WTC11 (cell line): ENCODE data around the gene DPYSL4. TPM values are rescaled to one million over a fixed set of nuclear protein-coding genes. Genes with fewer than 3 reads are reported as not detected.
"Not testable (repeated sequence)": the region's sequence is repeated elsewhere in the genome, so short reads cannot be mapped to it uniquely, and the experiment has no call there.

Experiments
- ATAC-seq: fragments of 200-7000 bp; cut with Tn5 transposase; 2 replicates; pipeline ENCODE4 v1.10.0; 2021; ENCODE audit warnings: mild to moderate bottlenecking, moderate library complexity
- CTCF ChIA-PET: fragments of 300-600 bp; sonication (Branson Sonifier 250); formaldehyde crosslinking; loops from one replicate; lab custom pipeline; 2021; ENCODE audit warnings: antibody characterized with exemption; lab: Charles Lee
- POLR2A ChIA-PET: fragments of 350-600 bp; sonication (Branson Sonifier 250); formaldehyde crosslinking; loops from one replicate; lab custom pipeline; 2021; ENCODE audit warnings: antibody characterized with exemption; lab: Charles Lee
- DNase-seq: peaks from one replicate; pipeline ENCODE4 v3.0.0; 2021; ENCODE audit warnings: low spot score
- H3K27ac Mint-ChIP-seq: 2 replicates; pipeline ENCODE4 v1.8.0; 2021; ENCODE audit warnings: mixed read lengths
- H3K27me3 Mint-ChIP-seq: 2 replicates; pipeline ENCODE4 v1.8.0; 2021; ENCODE audit warnings: low read depth, mild to moderate bottlenecking, moderate library complexity, mixed read lengths
- H3K36me3 Mint-ChIP-seq: 2 replicates; pipeline ENCODE4 v1.8.0; 2021; ENCODE audit warnings: mixed read lengths
- H3K4me1 Mint-ChIP-seq: 2 replicates; pipeline ENCODE4 v1.8.0; 2022; ENCODE audit warnings: mixed read lengths
- H3K4me3 Mint-ChIP-seq: 2 replicates; pipeline ENCODE4 v1.8.0; 2021; ENCODE audit warnings: mild to moderate bottlenecking, moderate library complexity, mixed read lengths
- H3K9me3 Mint-ChIP-seq: 2 replicates; pipeline ENCODE4 v1.8.0; 2021; ENCODE audit warnings: mixed read lengths
- ATF1 ChIP-seq: sonication (generic); formaldehyde crosslinking; IDR thresholded peaks from 2 replicates; pipeline ENCODE4 v1.8.1; 2023; ENCODE audit warnings: mild to moderate bottlenecking, moderate library complexity, missing genetic modification reagents
- FOXJ3 ChIP-seq: sonication (generic); formaldehyde crosslinking; IDR thresholded peaks from 2 replicates; pipeline ENCODE4 v1.9.0; 2021; ENCODE audit warnings: missing genetic modification reagents, mild to moderate bottlenecking, borderline replicate concordance
- GABPB1 ChIP-seq: sonication (generic); formaldehyde crosslinking; IDR thresholded peaks from 2 replicates; pipeline ENCODE4 v1.8.1; 2023; ENCODE audit warnings: mild to moderate bottlenecking, missing genetic modification reagents
- OVOL2 ChIP-seq: fragments of 250-450 bp; sonication (Bioruptor Pico); IDR thresholded peaks from 2 replicates; pipeline ENCODE4 v1.9.0; 2021; ENCODE audit warnings: mild to moderate bottlenecking, borderline replicate concordance
- RELA ChIP-seq: sonication (generic); formaldehyde crosslinking; IDR thresholded peaks from 2 replicates; pipeline ENCODE4 v1.8.1; 2022; ENCODE audit warnings: missing genetic modification reagents, mild to moderate bottlenecking, borderline replicate concordance
- RORB ChIP-seq: fragments of 250-450 bp; sonication (Bioruptor Pico); IDR thresholded peaks from 2 replicates; pipeline ENCODE4 v1.9.0; 2021; ENCODE audit warnings: mild to moderate bottlenecking
- TP53 ChIP-seq: sonication (generic); formaldehyde crosslinking; IDR thresholded peaks from 2 replicates; pipeline ENCODE4 v1.8.1; 2023; ENCODE audit warnings: mild to moderate bottlenecking, missing genetic modification reagents
- total RNA-seq: library from RNA; stranded (reverse); gene quantifications from 3 replicates; pipeline ENCODE4 v1.2.3, GENCODE V29; 2021
- TF ChIP-seq, protein P1 (sequence below): sonication (generic); formaldehyde crosslinking; IDR thresholded peaks from 2 replicates; pipeline ENCODE4 v1.8.1; 2023; ENCODE audit warnings: mild to moderate bottlenecking, missing genetic modification reagents
- TF ChIP-seq, protein P2 (sequence below): sonication (generic); formaldehyde crosslinking; IDR thresholded peaks from 2 replicates; pipeline ENCODE4 v1.8.0; 2022; ENCODE audit warnings: mild to moderate bottlenecking, missing genetic modification reagents
- TF ChIP-seq, protein P3 (sequence below): fragments of 250-450 bp; sonication (Bioruptor Pico); conservative IDR thresholded peaks from 2 replicates; pipeline ENCODE4 v1.9.0; 2021; ENCODE audit warnings: mild to moderate bottlenecking
- TF ChIP-seq, protein P4 (sequence below): fragments of 250-450 bp; sonication (Bioruptor Pico); IDR thresholded peaks from 2 replicates; pipeline ENCODE4 v1.9.0; 2021; ENCODE audit warnings: mild to moderate bottlenecking
- TF ChIP-seq, protein P5 (sequence below): sonication (generic); formaldehyde crosslinking; IDR thresholded peaks from 2 replicates; pipeline ENCODE4 v1.8.0; 2022; ENCODE audit warnings: mild to moderate bottlenecking, missing genetic modification reagents
- TF ChIP-seq, protein P6 (sequence below): sonication (generic); formaldehyde crosslinking; IDR thresholded peaks from 2 replicates; pipeline ENCODE4 v1.8.1; 2022; ENCODE audit warnings: low read depth, missing genetic modification reagents, borderline replicate concordance
- TF ChIP-seq, protein P7 (sequence below): sonication (generic); formaldehyde crosslinking; conservative IDR thresholded peaks from 2 replicates; pipeline ENCODE4 v1.8.1; 2023; ENCODE audit warnings: mild to moderate bottlenecking, low read depth, missing genetic modification reagents, moderate library complexity

DPYSL4 gene
- total RNA-seq, 1 experiment from 2014 or later: 17.0 TPM

DNA sequence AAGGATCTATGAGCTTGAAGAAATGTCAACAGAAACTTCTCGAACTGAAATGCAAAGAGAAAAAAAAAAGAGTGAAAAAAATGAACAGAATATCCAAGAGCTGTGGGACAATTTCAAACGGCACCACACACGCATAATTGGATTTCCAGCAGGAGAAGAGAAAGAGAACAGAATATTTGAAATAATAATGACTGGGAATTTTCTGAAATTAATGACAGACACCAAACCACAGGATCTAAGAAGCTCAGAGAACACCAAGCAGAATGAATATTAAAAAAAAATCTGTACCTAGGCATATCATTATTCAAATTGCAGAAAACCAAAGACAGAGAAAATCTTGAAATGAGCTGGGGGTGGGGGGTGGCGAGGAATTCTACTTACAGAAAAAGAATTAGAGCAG lies 27.2 kb downstream of the DPYSL4 start:
- H3K4me1 Mint-ChIP-seq: no peaks in the 10 kb centered on the region
- H3K27me3 Mint-ChIP-seq: peaks cover 6% of the 10 kb centered on the region; the same call in 1 of the 2 replicates
- no peak overlapping the region for H3K27ac Mint-ChIP-seq
- peaks cover 51% of the 10 kb centered on the region for H3K9me3 Mint-ChIP-seq
- no peak for ATAC-seq
- CTCF ChIA-PET: no interaction called here
- POLR2A ChIA-PET: no interaction called here
- TF ChIP-seq, protein P1, sequence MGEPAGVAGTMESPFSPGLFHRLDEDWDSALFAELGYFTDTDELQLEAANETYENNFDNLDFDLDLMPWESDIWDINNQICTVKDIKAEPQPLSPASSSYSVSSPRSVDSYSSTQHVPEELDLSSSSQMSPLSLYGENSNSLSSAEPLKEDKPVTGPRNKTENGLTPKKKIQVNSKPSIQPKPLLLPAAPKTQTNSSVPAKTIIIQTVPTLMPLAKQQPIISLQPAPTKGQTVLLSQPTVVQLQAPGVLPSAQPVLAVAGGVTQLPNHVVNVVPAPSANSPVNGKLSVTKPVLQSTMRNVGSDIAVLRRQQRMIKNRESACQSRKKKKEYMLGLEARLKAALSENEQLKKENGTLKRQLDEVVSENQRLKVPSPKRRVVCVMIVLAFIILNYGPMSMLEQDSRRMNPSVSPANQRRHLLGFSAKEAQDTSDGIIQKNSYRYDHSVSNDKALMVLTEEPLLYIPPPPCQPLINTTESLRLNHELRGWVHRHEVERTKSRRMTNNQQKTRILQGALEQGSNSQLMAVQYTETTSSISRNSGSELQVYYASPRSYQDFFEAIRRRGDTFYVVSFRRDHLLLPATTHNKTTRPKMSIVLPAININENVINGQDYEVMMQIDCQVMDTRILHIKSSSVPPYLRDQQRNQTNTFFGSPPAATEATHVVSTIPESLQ (CRISPR knock-in tag): no peak
- TF ChIP-seq OVOL2 (CRISPR knock-in tag) (no peak), ATF1 (no peak), GABPB1 (CRISPR knock-in tag) (no peak), TP53 (CRISPR knock-in tag) (no peak), RELA (CRISPR knock-in tag) (no peak)
- TF ChIP-seq, protein P2, sequence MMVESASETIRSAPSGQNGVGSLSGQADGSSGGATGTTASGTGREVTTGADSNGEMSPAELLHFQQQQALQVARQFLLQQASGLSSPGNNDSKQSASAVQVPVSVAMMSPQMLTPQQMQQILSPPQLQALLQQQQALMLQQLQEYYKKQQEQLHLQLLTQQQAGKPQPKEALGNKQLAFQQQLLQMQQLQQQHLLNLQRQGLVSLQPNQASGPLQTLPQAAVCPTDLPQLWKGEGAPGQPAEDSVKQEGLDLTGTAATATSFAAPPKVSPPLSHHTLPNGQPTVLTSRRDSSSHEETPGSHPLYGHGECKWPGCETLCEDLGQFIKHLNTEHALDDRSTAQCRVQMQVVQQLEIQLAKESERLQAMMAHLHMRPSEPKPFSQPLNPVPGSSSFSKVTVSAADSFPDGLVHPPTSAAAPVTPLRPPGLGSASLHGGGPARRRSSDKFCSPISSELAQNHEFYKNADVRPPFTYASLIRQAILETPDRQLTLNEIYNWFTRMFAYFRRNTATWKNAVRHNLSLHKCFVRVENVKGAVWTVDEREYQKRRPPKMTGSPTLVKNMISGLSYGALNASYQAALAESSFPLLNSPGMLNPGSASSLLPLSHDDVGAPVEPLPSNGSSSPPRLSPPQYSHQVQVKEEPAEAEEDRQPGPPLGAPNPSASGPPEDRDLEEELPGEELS (CRISPR knock-in tag): no peak
- TF ChIP-seq, all 79 proteins: peak for 0
- Mint-ChIP-seq H3K4me3 (no peak overlapping the region), H3K36me3 (peaks cover 52% of the 10 kb centered on the region)
- no peak for DNase-seq

DNA sequence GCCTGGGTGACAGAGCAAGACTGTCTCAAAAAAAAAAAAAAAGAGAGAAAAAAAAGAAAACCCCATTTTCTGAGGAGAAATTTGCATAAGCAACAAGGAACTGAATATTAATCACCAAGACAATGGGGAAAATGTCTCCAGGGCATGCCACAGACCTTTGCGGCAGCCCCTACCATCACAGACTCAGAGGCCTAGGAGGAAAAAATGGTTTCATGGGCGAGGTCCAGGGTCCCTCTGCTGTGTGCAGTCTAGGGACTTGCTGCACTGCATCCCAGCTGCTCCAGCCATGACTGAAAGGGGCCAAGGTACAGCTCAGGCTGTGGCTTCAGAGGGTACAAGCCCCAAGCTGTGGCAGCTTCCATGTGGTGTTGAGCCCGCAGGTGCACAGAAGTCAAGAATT lies 29.7 kb downstream of the DPYSL4 start:
- Mint-ChIP-seq H3K9me3 (peaks cover 55% of the 10 kb centered on the region), H3K36me3 (peaks cover 55% of the 10 kb centered on the region)
- CTCF ChIA-PET, POLR2A ChIA-PET, ATAC-seq, H3K27ac Mint-ChIP-seq, DNase-seq, H3K4me3 Mint-ChIP-seq, H3K4me1 Mint-ChIP-seq, H3K27me3 Mint-ChIP-seq: not testable (repeated sequence)

DNA sequence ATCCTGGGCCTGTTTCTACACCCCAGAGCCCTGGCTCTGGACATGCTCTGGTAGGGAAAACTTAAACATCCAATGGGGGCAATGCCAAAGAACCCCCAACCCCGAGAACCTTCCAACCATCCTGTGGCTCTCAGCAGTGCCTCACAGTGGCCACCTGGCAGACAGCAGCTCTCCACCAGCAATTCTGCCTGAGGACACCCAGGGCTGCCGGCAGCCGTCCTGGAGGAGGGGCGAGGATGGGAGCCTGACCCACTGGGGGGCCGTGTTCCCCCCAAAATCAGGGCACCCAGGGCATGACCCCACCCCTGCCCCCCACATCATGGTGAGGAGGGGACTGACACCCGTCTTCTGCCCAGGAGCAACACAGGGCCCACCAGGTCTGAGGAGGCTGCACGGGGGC lies 32.7 kb downstream of the DPYSL4 start:
- H3K36me3 Mint-ChIP-seq: peaks cover 44% of the 10 kb centered on the region
- ATAC-seq: no peak
- H3K27ac Mint-ChIP-seq: no peak overlapping the region
- H3K4me1 Mint-ChIP-seq: no peaks in the 10 kb centered on the region
- H3K4me3 Mint-ChIP-seq: no peak overlapping the region
- peaks cover 43% of the 10 kb centered on the region for H3K9me3 Mint-ChIP-seq
- peaks cover 4% of the 10 kb centered on the region; the same call in 1 of the 2 replicates for H3K27me3 Mint-ChIP-seq
- ChIA-PET POLR2A (no interaction called here), CTCF (interaction anchor here (0.6 to 1.4 kb wide), 8 partner anchors 12 to 142 kb away, joined by 3 to 4 read pairs (median 3); no protein-coding TSS in a partner anchor)
- DNase-seq: no peak
- TF ChIP-seq, protein P3, sequence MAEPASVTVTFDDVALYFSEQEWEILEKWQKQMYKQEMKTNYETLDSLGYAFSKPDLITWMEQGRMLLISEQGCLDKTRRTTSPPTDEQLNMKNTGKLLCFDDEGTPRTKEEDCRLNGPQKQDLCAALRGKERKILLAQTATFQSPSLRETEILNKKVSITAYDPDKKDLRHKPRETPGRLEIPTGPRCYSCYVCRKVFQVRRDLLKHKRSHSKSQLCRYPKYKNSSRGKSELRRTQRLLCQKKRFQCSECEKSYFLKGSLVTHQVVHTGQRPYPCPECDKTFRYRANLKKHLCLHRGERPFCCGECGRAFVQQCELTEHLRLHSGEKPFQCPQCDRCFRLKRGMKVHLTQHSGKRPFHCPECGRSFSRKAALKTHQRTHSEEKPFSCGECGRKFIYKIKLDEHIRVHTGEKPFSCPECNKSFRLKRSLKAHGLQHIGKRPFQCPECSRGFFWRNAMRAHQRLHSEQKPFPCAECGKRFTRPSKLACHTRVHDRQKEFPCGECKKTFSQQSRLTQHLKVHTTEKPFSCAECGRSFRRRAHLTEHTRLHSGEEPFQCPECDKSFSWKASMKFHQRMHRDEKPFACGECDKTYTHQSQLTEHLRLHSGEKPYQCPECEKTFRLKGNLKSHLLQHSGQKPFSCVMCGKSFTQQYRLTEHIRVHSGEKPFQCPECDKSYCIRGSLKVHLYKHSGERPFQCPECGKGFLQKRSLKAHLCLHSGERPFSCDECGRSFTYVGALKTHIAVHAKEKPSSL: no peak
- TF ChIP-seq, protein P4, sequence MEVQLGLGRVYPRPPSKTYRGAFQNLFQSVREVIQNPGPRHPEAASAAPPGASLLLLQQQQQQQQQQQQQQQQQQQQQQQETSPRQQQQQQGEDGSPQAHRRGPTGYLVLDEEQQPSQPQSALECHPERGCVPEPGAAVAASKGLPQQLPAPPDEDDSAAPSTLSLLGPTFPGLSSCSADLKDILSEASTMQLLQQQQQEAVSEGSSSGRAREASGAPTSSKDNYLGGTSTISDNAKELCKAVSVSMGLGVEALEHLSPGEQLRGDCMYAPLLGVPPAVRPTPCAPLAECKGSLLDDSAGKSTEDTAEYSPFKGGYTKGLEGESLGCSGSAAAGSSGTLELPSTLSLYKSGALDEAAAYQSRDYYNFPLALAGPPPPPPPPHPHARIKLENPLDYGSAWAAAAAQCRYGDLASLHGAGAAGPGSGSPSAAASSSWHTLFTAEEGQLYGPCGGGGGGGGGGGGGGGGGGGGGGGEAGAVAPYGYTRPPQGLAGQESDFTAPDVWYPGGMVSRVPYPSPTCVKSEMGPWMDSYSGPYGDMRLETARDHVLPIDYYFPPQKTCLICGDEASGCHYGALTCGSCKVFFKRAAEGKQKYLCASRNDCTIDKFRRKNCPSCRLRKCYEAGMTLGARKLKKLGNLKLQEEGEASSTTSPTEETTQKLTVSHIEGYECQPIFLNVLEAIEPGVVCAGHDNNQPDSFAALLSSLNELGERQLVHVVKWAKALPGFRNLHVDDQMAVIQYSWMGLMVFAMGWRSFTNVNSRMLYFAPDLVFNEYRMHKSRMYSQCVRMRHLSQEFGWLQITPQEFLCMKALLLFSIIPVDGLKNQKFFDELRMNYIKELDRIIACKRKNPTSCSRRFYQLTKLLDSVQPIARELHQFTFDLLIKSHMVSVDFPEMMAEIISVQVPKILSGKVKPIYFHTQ: no peak
- TF ChIP-seq, protein P5, sequence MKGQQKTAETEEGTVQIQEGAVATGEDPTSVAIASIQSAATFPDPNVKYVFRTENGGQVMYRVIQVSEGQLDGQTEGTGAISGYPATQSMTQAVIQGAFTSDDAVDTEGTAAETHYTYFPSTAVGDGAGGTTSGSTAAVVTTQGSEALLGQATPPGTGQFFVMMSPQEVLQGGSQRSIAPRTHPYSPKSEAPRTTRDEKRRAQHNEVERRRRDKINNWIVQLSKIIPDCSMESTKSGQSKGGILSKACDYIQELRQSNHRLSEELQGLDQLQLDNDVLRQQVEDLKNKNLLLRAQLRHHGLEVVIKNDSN (CRISPR knock-in tag): no peak
- TF ChIP-seq, protein P6, sequence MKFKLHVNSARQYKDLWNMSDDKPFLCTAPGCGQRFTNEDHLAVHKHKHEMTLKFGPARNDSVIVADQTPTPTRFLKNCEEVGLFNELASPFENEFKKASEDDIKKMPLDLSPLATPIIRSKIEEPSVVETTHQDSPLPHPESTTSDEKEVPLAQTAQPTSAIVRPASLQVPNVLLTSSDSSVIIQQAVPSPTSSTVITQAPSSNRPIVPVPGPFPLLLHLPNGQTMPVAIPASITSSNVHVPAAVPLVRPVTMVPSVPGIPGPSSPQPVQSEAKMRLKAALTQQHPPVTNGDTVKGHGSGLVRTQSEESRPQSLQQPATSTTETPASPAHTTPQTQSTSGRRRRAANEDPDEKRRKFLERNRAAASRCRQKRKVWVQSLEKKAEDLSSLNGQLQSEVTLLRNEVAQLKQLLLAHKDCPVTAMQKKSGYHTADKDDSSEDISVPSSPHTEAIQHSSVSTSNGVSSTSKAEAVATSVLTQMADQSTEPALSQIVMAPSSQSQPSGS (CRISPR knock-in tag): no peak
- TF ChIP-seq, protein P7, sequence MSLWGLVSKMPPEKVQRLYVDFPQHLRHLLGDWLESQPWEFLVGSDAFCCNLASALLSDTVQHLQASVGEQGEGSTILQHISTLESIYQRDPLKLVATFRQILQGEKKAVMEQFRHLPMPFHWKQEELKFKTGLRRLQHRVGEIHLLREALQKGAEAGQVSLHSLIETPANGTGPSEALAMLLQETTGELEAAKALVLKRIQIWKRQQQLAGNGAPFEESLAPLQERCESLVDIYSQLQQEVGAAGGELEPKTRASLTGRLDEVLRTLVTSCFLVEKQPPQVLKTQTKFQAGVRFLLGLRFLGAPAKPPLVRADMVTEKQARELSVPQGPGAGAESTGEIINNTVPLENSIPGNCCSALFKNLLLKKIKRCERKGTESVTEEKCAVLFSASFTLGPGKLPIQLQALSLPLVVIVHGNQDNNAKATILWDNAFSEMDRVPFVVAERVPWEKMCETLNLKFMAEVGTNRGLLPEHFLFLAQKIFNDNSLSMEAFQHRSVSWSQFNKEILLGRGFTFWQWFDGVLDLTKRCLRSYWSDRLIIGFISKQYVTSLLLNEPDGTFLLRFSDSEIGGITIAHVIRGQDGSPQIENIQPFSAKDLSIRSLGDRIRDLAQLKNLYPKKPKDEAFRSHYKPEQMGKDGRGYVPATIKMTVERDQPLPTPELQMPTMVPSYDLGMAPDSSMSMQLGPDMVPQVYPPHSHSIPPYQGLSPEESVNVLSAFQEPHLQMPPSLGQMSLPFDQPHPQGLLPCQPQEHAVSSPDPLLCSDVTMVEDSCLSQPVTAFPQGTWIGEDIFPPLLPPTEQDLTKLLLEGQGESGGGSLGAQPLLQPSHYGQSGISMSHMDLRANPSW: no peak
- no peak for TF ChIP-seq RORB (CRISPR knock-in tag)
- TF ChIP-seq FOXJ3 (CRISPR knock-in tag): no peak
